GM23248 (cell line): ENCODE measurements around the gene CSAG1.

ENCODE experiments used
- EZH2 ChIP-seq: fragments of 200-600 bp; sonication (generic); IDR thresholded peaks from 2 replicates; pipeline ENCODE4 v1.6.1; 2018; ENCODE audit warnings: antibody characterized with exemption, mild to moderate bottlenecking; ENCODE audit not compliant: insufficient read depth, poor library complexity, severe bottlenecking
- EZH2phosphoT487 ChIP-seq: fragments of 200-600 bp; sonication (generic); IDR thresholded peaks from 2 replicates; pipeline ENCODE4 v1.6.1; 2018; ENCODE audit warnings: antibody characterized with exemption, moderate library complexity, mild to moderate bottlenecking, low read depth; ENCODE audit not compliant: insufficient read depth

GRCh38 chrX:152725409-152725808 lies 8.1 kb downstream of the CSAG1 start:
- TF ChIP-seq EZH2 (no peak), EZH2phosphoT487 (no peak)
